Naive thymus-derived CD8-positive, alpha-beta T cell (primary cell): ENCODE measurements around the gene EXOC4. TPM values are rescaled to one million over a fixed set of nuclear protein-coding genes. Genes with fewer than 3 reads are reported as not detected.

Source experiments
- ATAC-seq, 2 donors: fragments of 150-1000 bp; cut with Tn5 transposase in 1 of 2; sonication (Bioruptor Pico), chemical (Tn5 transposase) in 1 of 2; 1 replicate in 1 of 2; 2 replicates in 1 of 2; pipeline ENCODE4 v1.10.0; 2021; ENCODE audit warnings: mild to moderate bottlenecking in 2 of 2, moderate library complexity in 2 of 2
- POLR2A ChIA-PET: fragments of 350-600 bp; sonication (Branson Sonifier 250); formaldehyde crosslinking; loops from one replicate; lab custom pipeline; 2021; ENCODE audit warnings: antibody characterized with exemption; lab: Charles Lee
- DNase-seq, 10 donors: peaks; one replicate each; pipeline versions ENCODE4 v3.0.0 to v3.0.0-alpha.2; 2020 to 2022
- H3K27ac Mint-ChIP-seq, 10 donors: one replicate each; pipeline ENCODE4 v1.8.0; 2020 to 2022; ENCODE audit warnings: mild to moderate bottlenecking in 10 of 10, mixed read lengths in 10 of 10, moderate library complexity in 4 of 10, inconsistent platforms in 1 of 10
- H3K27me3 Mint-ChIP-seq, 5 donors: one replicate each; pipeline ENCODE4 v1.8.0; 2021 to 2022; ENCODE audit warnings: mixed read lengths in 5 of 5
- H3K36me3 Mint-ChIP-seq, 3 donors: one replicate each; pipeline ENCODE4 v1.8.0; 2020 to 2022; ENCODE audit warnings: mixed read lengths in 3 of 3, mild to moderate bottlenecking in 2 of 3, inconsistent platforms in 1 of 3
- H3K4me1 Mint-ChIP-seq, 4 donors: one replicate each; pipeline ENCODE4 v1.8.0; 2021 to 2022; ENCODE audit warnings: mixed read lengths in 4 of 4
- H3K4me3 Mint-ChIP-seq, 10 donors: one replicate each; pipeline ENCODE4 v1.8.0; 2020 to 2022; ENCODE audit warnings: mild to moderate bottlenecking in 10 of 10, mixed read lengths in 10 of 10, moderate library complexity in 6 of 10, inconsistent platforms in 1 of 10
- H3K9me3 Mint-ChIP-seq, 9 donors: one replicate each; pipeline ENCODE4 v1.8.0; 2020 to 2022; ENCODE audit warnings: mixed read lengths in 9 of 9, mild to moderate bottlenecking in 3 of 9, inconsistent platforms in 1 of 9, moderate library complexity in 1 of 9
- polyA plus RNA-seq, 3 donors: library from polyadenylated mRNA; unstranded; fragments of 300-500 nt; fragmentation: Illumina TruSeq; gene quantifications; one replicate each; pipeline ENCODE4 v1.2.3, GENCODE V29; 2021
- total RNA-seq, 8 experiments: library from RNA in 2 of 8; stranded (reverse) in 2 of 8; gene quantifications; one replicate each; pipeline ENCODE4 v1.2.3 and lab custom pipeline; 2021 to 2026

Gene EXOC4
- total and polyA plus RNA-seq, 5 experiments from 2014 or later, result 29.4 to 68.6 (median 42.4) TPM

DNA sequence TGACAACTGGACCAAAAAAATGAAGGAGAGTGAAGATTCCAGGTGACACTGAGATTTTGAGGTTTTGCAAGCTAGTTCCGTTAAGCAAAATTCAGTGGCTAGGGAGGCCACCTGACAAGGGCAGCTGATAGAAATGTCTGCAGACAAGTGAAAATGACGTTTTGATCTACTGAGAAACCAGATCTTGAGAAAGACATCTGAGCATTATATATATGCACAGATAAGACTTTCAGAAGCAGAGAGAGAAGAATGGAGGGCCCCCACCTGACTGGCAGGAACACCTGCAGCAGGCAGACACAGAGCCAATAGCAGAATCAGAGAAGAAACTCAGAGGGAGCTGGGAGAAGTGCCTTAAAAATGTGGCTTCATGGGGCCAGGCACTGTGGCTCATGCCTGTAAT lies 798.1 kb downstream of the EXOC4 start:
- ATAC-seq (no peak), DNase-seq (no peak)
- H3K4me3 Mint-ChIP-seq, result no peak overlapping the region
- no peak overlapping the region for H3K27ac Mint-ChIP-seq
- H3K4me1 Mint-ChIP-seq, result peaks cover 0 to 9% (median 0%) of the 10 kb centered on the region in 4 donors
- POLR2A ChIA-PET, result no interaction called here
- H3K9me3 Mint-ChIP-seq, result peaks cover 0 to 3% (median 0%) of the 10 kb centered on the region in 9 donors
- no peaks in the 10 kb centered on the region for H3K27me3 Mint-ChIP-seq
- H3K36me3 Mint-ChIP-seq, result peaks cover 6 to 16% (median 14%) of the 10 kb centered on the region in 3 donors

DNA sequence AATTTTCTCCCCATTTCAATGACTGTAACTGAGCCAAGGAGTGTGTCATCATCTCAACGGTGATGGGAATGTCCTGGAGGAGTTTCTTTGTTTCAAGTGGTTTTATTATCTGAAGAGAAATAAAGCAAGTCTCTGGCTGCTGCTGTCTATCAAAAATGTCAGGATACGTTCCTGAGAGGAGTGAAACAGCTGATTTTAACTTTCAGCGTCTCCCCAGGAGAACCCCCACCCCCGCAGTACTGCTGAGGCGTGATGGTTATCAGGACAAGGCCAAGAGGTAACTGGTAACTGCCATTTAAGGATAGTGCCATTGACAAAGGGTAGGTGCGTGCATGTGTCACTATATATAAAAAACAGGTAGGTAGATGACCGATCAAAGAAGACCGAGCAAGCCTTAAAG lies 803.9 kb downstream of the EXOC4 start:
- POLR2A ChIA-PET, result no interaction called here
- ATAC-seq (no peak), DNase-seq (no peak)
- H3K4me1 Mint-ChIP-seq, result peaks cover 0 to 4% (median 0%) of the 10 kb centered on the region in 4 donors
- peaks cover 0 to 34% (median 18%) of the 10 kb centered on the region in 3 donors for H3K36me3 Mint-ChIP-seq
- H3K4me3 Mint-ChIP-seq, result no peak overlapping the region
- no peaks in the 10 kb centered on the region for H3K27me3 Mint-ChIP-seq
- no peak overlapping the region for H3K27ac Mint-ChIP-seq
- H3K9me3 Mint-ChIP-seq, result no peaks in the 10 kb centered on the region

DNA sequence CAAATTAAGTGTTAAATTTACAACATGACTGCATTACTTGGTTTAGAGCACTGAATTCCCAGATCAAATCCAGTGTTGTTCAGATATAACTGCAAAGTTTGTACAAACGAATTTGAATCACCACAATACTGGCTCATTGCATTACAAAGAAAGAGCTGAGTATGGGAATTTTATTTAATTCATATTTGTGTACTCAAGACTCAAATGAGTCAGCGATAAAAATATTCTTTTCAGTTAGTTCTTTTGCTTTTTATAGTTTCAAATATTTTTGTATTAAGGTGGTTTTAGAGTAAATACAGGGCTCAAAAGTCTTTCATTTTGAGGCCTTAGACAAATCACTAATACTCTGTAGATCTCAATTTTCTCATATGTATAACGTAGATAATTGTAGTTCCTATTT lies 805.6 kb downstream of the EXOC4 start:
- POLR2A ChIA-PET, result no interaction called here
- no peak for ATAC-seq
- Mint-ChIP-seq H3K27me3 (no peaks in the 10 kb centered on the region), H3K4me3 (no peak overlapping the region), H3K36me3 (peaks cover 4 to 43% (median 31%) of the 10 kb centered on the region in 3 donors), H3K9me3 (no peaks in the 10 kb centered on the region), H3K27ac (no peak overlapping the region), H3K4me1 (peaks cover 0 to 5% (median 0%) of the 10 kb centered on the region in 4 donors)
- DNase-seq, result no peak

DNA sequence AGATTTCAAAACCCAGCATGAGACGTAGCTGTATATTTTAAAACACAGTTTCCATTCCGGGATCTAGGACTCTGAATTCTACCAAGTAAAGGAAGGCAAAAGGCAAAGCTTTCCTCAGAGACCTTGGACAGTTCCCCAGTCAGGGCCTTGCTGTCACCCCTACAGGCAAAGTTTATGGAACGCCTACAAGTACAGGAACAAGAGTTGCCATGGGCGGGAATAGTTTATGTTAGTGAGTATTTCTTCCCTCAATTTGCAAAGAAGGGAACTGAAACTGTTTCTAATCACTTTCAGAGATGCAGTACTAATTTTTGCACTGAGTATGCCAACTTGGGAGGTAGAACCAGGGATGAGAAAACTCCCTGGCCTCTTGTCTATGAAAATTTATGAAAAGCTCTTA lies 806.1 kb downstream of the EXOC4 start:
- no peaks in the 10 kb centered on the region for H3K27me3 Mint-ChIP-seq
- H3K36me3 Mint-ChIP-seq, result peaks cover 6 to 47% (median 32%) of the 10 kb centered on the region in 3 donors
- POLR2A ChIA-PET, result no interaction called here

DNA sequence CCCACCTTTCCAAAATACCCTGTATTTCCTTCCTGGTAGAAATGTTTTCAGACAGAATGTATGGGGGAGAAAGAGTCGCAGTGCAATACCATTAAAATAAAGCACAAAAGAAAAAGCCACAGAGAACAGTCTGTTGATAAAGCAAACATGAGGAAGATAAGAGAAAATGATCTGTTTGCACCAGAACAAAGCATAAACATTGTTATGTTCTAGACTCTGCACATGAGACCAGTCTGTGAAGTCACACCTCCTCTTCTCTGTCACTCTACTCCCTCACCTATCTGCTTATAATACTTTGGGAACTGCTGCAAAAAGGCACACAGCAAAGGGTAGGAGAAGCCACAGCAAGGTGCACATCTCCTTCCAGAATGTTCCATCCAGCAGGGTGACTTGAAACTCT lies 807.0 kb downstream of the EXOC4 start:
- Mint-ChIP-seq H3K4me1 (peaks cover 0 to 3% (median 0%) of the 10 kb centered on the region in 4 donors), H3K27ac (no peak overlapping the region), H3K9me3 (no peaks in the 10 kb centered on the region), H3K27me3 (no peaks in the 10 kb centered on the region), H3K4me3 (no peak overlapping the region), H3K36me3 (peaks cover 13 to 50% (median 34%) of the 10 kb centered on the region in 3 donors)
- DNase-seq, result no peak
- no peak for ATAC-seq
- POLR2A ChIA-PET, result no interaction called here

More for the DNA sequence above, 806.1 kb downstream of the EXOC4 start:
- Mint-ChIP-seq H3K4me3 (no peak overlapping the region), H3K9me3 (no peaks in the 10 kb centered on the region), H3K27ac (no peak overlapping the region), H3K4me1 (peaks cover 0 to 5% (median 0%) of the 10 kb centered on the region in 4 donors)
- no peak for DNase-seq
- ATAC-seq, result no peak

DNA sequence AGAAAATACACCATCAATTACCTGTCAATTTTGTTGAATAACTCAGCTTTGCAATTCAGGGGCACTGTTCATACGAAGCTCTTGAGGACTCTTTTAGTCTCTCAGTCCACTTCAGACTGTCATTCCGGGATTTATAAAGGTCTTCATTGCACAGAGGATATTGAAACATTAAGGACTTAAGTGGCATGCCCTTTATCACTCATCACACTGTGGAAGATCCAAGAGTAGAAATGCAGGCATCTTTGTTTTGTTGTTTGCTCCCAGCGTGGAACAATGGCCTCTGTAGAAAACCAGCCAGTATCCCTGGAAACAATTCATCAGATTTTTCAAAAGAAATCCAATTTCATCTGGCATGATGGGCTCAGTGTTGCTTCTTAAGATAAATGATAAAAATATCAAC lies 808.0 kb downstream of the EXOC4 start:
- POLR2A ChIA-PET, result no interaction called here
- no peak for ATAC-seq
- Mint-ChIP-seq H3K36me3 (peaks cover 23 to 60% (median 44%) of the 10 kb centered on the region in 3 donors), H3K9me3 (peaks cover 0 to 3% (median 0%) of the 10 kb centered on the region in 9 donors), H3K4me3 (no peak overlapping the region), H3K27me3 (no peaks in the 10 kb centered on the region), H3K27ac (peak overlapping the region in 1 of 10 donors; percentile 33), H3K4me1 (peaks cover 0 to 3% (median 0%) of the 10 kb centered on the region in 4 donors)
- no peak for DNase-seq

DNA sequence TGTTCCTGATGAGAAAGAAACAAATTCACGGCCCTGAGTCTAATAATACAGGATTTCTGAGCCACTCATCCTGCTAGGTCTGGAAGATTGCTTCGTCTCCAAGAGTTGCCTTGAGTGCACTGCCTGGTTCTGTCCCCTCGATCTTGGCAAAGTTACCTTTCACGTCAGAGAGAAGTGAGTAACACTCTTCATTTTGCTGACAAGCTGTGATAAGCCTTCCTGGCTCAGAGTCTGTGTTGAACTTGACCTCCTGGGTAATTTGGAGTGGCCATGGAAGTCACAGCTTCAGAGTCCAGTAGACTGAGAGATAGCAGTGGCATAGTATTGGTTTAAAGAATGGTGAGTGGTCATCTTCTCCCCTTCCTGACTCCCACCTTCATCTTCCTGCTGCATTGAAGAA lies 809.6 kb downstream of the EXOC4 start:
- no peak for ATAC-seq
- Mint-ChIP-seq H3K4me1 (peaks cover 0 to 3% (median 0%) of the 10 kb centered on the region in 4 donors), H3K9me3 (peaks cover 0 to 3% (median 0%) of the 10 kb centered on the region in 9 donors), H3K36me3 (peaks cover 26 to 60% (median 44%) of the 10 kb centered on the region in 3 donors), H3K27me3 (no peaks in the 10 kb centered on the region), H3K27ac (no peak overlapping the region), H3K4me3 (no peak overlapping the region)
- no peak for DNase-seq
- POLR2A ChIA-PET, result no interaction called here

DNA sequence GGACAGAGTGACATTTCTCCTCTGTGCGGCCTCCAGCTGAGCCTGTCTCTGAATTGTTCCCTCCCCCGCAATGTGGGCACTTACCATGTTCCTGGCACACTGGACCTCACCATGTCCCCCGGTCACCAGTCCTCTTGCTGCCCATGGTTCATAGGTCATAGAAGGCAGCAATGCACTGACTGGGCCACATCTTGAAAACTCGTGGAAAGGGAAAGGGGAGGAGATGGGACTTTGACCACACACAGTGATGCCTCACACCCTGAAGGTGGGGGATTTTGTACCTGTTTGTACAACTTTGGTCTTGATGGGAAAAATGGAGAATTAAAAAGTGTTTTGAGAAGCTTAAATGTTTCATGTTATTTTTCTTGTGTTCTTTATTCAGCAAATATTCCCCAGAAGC lies 812.5 kb downstream of the EXOC4 start:
- POLR2A ChIA-PET, result no interaction called here
- no peak for ATAC-seq
- H3K36me3 Mint-ChIP-seq, result peaks cover 34 to 56% (median 42%) of the 10 kb centered on the region in 3 donors
- H3K27ac Mint-ChIP-seq, result no peak overlapping the region
- no peaks in the 10 kb centered on the region for H3K27me3 Mint-ChIP-seq
- peaks cover 0 to 3% (median 0%) of the 10 kb centered on the region in 9 donors for H3K9me3 Mint-ChIP-seq
- peaks cover 0 to 4% (median 0%) of the 10 kb centered on the region in 4 donors for H3K4me1 Mint-ChIP-seq
- DNase-seq, result no peak
- H3K4me3 Mint-ChIP-seq, result no peak overlapping the region

DNA sequence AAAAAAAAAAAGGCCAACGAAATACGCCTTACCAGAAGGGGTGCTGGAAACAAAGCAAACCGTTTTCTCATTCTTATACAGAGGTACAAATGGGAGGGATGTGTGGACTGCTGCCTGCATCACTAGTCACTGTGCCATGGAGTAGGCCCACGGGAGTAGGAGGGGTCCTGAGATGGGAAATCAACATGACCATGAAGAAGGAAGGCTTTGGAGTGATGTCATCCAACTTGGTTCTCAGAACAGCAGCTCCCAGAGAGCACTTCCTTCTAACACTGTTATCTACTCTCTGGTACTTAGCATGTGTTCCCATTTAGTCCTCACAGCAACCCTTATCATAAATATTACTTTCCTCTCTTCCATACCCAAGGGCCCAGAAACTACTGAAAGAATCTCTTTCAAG lies 814.3 kb downstream of the EXOC4 start:
- H3K27me3 Mint-ChIP-seq, result no peaks in the 10 kb centered on the region
- peaks cover 0 to 3% (median 0%) of the 10 kb centered on the region in 9 donors for H3K9me3 Mint-ChIP-seq
- H3K27ac Mint-ChIP-seq, result no peak overlapping the region
- ATAC-seq (no peak), DNase-seq (no peak)
- H3K36me3 Mint-ChIP-seq, result peaks cover 35 to 50% (median 36%) of the 10 kb centered on the region in 3 donors
- peaks cover 0 to 4% (median 0%) of the 10 kb centered on the region in 4 donors for H3K4me1 Mint-ChIP-seq
- POLR2A ChIA-PET, result no interaction called here
- H3K4me3 Mint-ChIP-seq, result no peak overlapping the region

DNA sequence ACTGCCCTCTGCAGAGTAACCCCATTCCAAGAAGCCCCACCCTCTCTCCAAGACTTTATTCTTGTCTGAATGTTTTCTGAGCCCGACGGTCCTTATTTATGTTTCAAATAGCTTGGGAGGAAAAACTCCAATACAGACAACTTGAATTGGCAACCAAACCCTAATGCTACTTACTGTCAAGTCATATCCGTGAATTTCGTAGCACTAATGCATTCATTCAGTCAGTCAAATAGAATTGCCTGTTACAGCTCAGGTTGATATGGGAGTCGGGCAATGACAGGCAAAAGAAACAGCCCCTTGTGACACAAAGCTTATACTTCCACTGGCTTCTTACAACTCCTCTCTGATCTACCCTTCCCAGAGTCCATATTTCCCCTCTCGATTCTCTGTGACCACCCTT lies 815.8 kb downstream of the EXOC4 start:
- Mint-ChIP-seq H3K4me1 (peaks cover 0 to 2% (median 0%) of the 10 kb centered on the region in 4 donors), H3K27ac (no peak overlapping the region), H3K36me3 (peaks cover 26 to 41% (median 32%) of the 10 kb centered on the region in 3 donors), H3K9me3 (peaks cover 0 to 3% (median 0%) of the 10 kb centered on the region in 9 donors), H3K27me3 (no peaks in the 10 kb centered on the region), H3K4me3 (no peak overlapping the region)
- DNase-seq (no peak), ATAC-seq (no peak)
- POLR2A ChIA-PET, result no interaction called here

DNA sequence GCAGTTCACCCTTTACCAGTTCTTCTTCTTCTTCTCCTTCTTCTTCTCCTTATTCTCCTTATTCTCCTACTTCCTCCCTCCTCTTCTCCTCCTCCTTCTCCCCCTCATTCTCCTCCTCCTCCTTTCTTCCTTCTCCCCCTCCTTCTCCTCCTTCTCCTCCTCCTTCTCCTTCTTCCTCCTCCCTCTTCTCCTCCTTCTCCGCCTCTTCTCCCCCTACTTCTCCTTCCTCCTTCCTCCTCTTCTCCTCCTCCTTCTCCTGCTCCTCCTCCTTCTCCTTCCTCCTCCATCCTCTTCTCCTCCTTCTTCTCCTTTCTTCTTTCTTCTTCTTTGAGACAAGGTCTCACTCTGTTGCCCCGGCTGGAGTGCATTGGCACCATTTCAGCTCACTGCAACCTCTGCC lies 816.3 kb downstream of the EXOC4 start:
- H3K36me3 Mint-ChIP-seq, result peaks cover 25 to 41% (median 32%) of the 10 kb centered on the region in 3 donors
- no peak for ATAC-seq

DNA sequence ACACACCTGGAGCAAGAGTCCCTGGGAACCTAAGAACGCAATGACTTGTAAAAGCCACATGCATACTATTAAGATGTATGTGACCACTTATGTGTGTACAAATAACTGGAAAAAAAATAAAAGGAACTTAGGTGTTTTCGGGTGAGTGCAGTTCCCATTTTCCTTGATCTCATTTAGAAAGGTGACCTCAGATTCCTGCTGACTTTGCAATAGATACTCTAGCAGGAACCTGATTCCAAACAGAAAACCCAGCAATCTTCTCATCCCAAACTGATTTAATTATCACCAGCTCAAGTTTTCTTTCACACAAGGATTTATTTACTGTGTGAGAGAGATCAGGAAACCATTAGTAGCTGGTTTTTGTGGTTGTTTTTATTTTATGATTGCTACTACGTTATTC lies 817.8 kb downstream of the EXOC4 start:
- Mint-ChIP-seq H3K27me3 (no peaks in the 10 kb centered on the region), H3K36me3 (peaks cover 17 to 47% (median 34%) of the 10 kb centered on the region in 3 donors), H3K4me1 (peaks cover 0 to 2% (median 0%) of the 10 kb centered on the region in 4 donors), H3K9me3 (peaks cover 0 to 17% (median 9%) of the 10 kb centered on the region in 9 donors), H3K27ac (no peak overlapping the region), H3K4me3 (no peak overlapping the region)
- POLR2A ChIA-PET, result no interaction called here
- ATAC-seq, result no peak
- DNase-seq, result no peak

More for the DNA sequence above, 816.3 kb downstream of the EXOC4 start:
- H3K9me3 Mint-ChIP-seq, result peaks cover 0 to 5% (median 2%) of the 10 kb centered on the region in 9 donors
- POLR2A ChIA-PET, result interaction anchor here (0.7 kb wide), 1 partner anchor 20 kb away, joined by 3 read pairs; no protein-coding TSS in a partner anchor
- H3K27ac Mint-ChIP-seq, result no peak overlapping the region
- no peak for DNase-seq
- no peak overlapping the region for H3K4me3 Mint-ChIP-seq
- peaks cover 0 to 2% (median 0%) of the 10 kb centered on the region in 4 donors for H3K4me1 Mint-ChIP-seq
- H3K27me3 Mint-ChIP-seq, result no peaks in the 10 kb centered on the region

DNA sequence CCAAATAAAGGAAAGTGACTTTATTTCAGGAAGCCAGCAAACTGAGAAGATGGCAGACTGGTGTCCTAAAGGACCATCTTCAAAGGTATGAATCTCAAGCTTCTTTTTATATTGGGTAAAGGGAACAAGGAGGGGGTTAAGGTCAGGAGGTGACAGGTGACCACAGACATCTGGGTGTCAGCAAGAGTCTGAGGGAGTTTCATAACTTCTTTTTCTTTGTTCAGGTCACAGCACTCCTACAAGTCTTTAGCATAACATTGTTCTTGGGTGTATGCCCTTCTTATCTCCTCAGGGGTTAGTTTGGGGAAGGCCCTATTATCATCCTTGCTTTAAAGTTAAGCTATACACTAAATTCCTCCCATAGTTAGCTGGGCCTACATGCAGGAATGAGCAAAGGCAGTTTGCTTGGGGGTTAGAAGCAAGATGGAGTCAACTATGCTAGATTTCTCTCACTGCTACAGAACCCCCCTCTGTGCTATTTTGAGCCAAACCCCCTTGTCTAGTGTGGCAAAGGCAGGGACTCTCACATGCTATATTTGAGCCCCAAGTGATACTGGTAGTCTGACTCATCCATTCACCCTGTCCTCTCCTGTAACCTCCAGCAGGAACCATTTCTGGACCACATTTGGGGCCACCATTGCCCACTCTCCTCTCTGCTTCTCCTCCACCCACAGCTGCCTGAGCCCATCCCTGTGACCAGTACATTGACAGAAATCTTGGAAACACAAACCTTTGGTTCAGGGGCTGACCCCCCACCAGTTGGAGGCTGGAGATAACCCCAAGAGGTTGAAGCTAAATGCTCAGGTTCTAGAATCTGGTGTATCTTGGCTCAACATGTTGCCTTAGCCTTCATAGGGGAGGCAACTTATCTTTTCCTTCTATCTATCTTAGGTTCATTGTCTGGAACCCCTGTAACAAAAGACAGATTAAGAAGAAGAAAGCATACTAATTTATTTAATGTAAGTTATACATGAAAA lies 818.8 kb downstream of the EXOC4 start:
- no peak for ATAC-seq
- Mint-ChIP-seq H3K27ac (no peak overlapping the region), H3K4me1 (peaks cover 0 to 2% (median 0%) of the 10 kb centered on the region in 4 donors), H3K36me3 (peaks cover 14 to 45% (median 32%) of the 10 kb centered on the region in 3 donors), H3K9me3 (peaks cover 0 to 27% (median 10%) of the 10 kb centered on the region in 9 donors), H3K4me3 (no peak overlapping the region), H3K27me3 (no peaks in the 10 kb centered on the region)
- no peak for DNase-seq
- POLR2A ChIA-PET, result no interaction called here
